HepG2 (cell line): Measurements from ENCODE around the gene METTL5. TPM values are rescaled to one million over a fixed set of nuclear protein-coding genes. Genes with fewer than 3 reads are reported as not detected.

Experiments used
- ATAC-seq: fragments of 200-7000 bp; cut with Tn5 transposase; 3 replicates; pipeline ENCODE4 v1.9.1; 2020; ENCODE audit warnings: mild to moderate bottlenecking, moderate library complexity
- BruUV-seq: library from RNA; stranded (reverse); fragments of 400-500 nt; replicated peaks from 2 replicates; lab custom pipeline; 2021; lab: Mats Ljungman, UMichigan
- CTCF ChIA-PET: fragments of 300-600 bp; formaldehyde crosslinking; extraction: SDS; loops from one replicate; lab custom pipeline; 2021; ENCODE audit warnings: low total read pairs, inconsistent platforms, low intra/inter-chr PET ratio; lab: Yijun Ruan, JAX
- POLR2A ChIA-PET: fragments of 350-600 bp; sonication (Branson Sonifier 250); formaldehyde crosslinking; loops from one replicate; lab custom pipeline; 2020; ENCODE audit warnings: antibody characterized with exemption, inconsistent platforms; lab: Yijun Ruan, JAX
- DNase-seq: peaks from one replicate; pipeline ENCODE4 v3.0.0-alpha.2; 2015; ENCODE audit warnings: low spot score
- FAIRE-seq: peaks from 3 replicates; lab custom pipeline; 2011; peaks lifted over from hg19 to GRCh38; lab: Jason Lieb, UNC
- H2AFZ ChIP-seq: one replicate; pipeline ENCODE4 v1.6.1; 2011; ENCODE audit warnings: low read length, inconsistent platforms
- H3K27ac ChIP-seq: fragments of 300-600 bp; 3 replicates; pipeline ENCODE4 v1.8.0; 2011; ENCODE audit warnings: mixed run types, mild to moderate bottlenecking, mixed read lengths, low read length, inconsistent platforms; ENCODE audit not compliant: insufficient read depth; ENCODE audit errors: extremely low read length
- H3K27me3 ChIP-seq, 2 experiments: fragments of 200-600 bp in 1 of 2; 2 replicates in 1 of 2; 3 replicates in 1 of 2; pipeline versions ENCODE4 v1.6.0 to v1.8.0; 2011; ENCODE audit warnings: low read length in 2 of 2, mild to moderate bottlenecking in 2 of 2, moderate library complexity in 2 of 2, inconsistent platforms in 1 of 2; ENCODE audit not compliant: insufficient read depth in 2 of 2, control insufficient read depth in 1 of 2
- H3K36me3 ChIP-seq, 2 experiments: fragments of 200-600 bp in 1 of 2; replicated peaks in 1 of 2; 2 replicates in 1 of 2; 3 replicates in 1 of 2; pipeline versions ENCODE4 v1.5.1 to v1.8.0; 2011; ENCODE audit warnings: low read length in 2 of 2, inconsistent platforms in 1 of 2; ENCODE audit not compliant: insufficient read depth in 2 of 2, control insufficient read depth in 1 of 2
- H3K4me1 ChIP-seq: 2 replicates; pipeline ENCODE4 v1.5.1; 2012; ENCODE audit warnings: low read length, inconsistent platforms; ENCODE audit not compliant: insufficient read depth
- H3K4me2 ChIP-seq: 2 replicates; pipeline ENCODE4 v1.6.0; 2011; ENCODE audit warnings: low read depth, low read length, inconsistent platforms
- H3K4me3 ChIP-seq, 3 experiments: fragments of 200-600 bp in 1 of 3; sonication (generic), shearing (Covaris generic) in 1 of 3; replicated peaks in 1 of 3; 2 replicates each; pipeline ENCODE4 v1.5.1; 2011 to 2016; ENCODE audit warnings: low read length in 3 of 3, inconsistent platforms in 2 of 3, low read depth in 2 of 3, mild to moderate bottlenecking in 2 of 3, control low read depth in 1 of 3, mixed read lengths in 1 of 3; ENCODE audit not compliant: insufficient read depth in 1 of 3
- H3K79me2 ChIP-seq: one replicate; pipeline ENCODE4 v1.6.1; 2011; ENCODE audit warnings: low read length, inconsistent platforms; ENCODE audit not compliant: insufficient read depth
- H3K9ac ChIP-seq: 2 replicates; pipeline ENCODE4 v1.6.0; 2011; ENCODE audit warnings: mild to moderate bottlenecking, low read depth, low read length, inconsistent platforms; ENCODE audit not compliant: insufficient read depth
- H3K9me3 ChIP-seq: 2 replicates; pipeline ENCODE4 v1.5.1; 2012; ENCODE audit warnings: mild to moderate bottlenecking, low read length
- H4K20me1 ChIP-seq: 2 replicates; pipeline ENCODE4 v1.6.0; 2011; ENCODE audit warnings: inconsistent platforms, mild to moderate bottlenecking, low read length, moderate library complexity; ENCODE audit not compliant: insufficient read depth
- CEBPG ChIP-seq: IDR thresholded peaks from 2 replicates; pipeline ENCODE4 v1.6.1; 2016
- EP300 ChIP-seq, 3 experiments: sonication (generic) in 1 of 3; formaldehyde crosslinking in 1 of 3; IDR thresholded peaks; 2 replicates each; pipeline versions ENCODE4 v1.5.1 to v1.6.1; 2011 to 2020; ENCODE audit warnings: low read depth in 2 of 3, low read length in 2 of 3, borderline replicate concordance in 1 of 3, improper control_type of control experiment in 1 of 3, mild to moderate bottlenecking in 1 of 3, missing genetic modification reagents in 1 of 3, moderate library complexity in 1 of 3
- FOSL2 ChIP-seq: sonication (generic); formaldehyde crosslinking; IDR thresholded peaks from 2 replicates; pipeline ENCODE4 v1.4.0; 2020; ENCODE audit warnings: missing genetic modification reagents
- ZMYM4 ChIP-seq: sonication (generic); formaldehyde crosslinking; IDR thresholded peaks from 2 replicates; pipeline ENCODE4 v1.8.1; 2023; ENCODE audit warnings: mild to moderate bottlenecking, missing genetic modification reagents
- WGBS: methylation state at CpG from one replicate; pipeline ENCODE4 v1.1.6; 2017; ENCODE audit warnings: low lambda C conversion rate; 5-methylcytosine and 5-hydroxymethylcytosine counted together
- in situ Hi-C: cut with HindIII; loops from 2 replicates; pipeline ENCODE4 v1.10.0; 2017; ENCODE audit warnings: low pct_unique_long_range_greater_than_20kb; ENCODE audit not compliant: extremely low pct_ligation_motif_present
- intact Hi-C: fragments of 100-400 bp; cut with micrococcal nuclease; formaldehyde crosslinking; loops from one replicate; pipeline ENCODE4 v1.10.0; 2022; ENCODE audit not compliant: unreplicated experiment
- polyA plus RNA-seq, 8 experiments: library from polyadenylated mRNA; depleted of rRNA in 3 of 8; stranded (reverse) in 7 of 8; unstranded in 1 of 8; fragments of >200 nt; fragmentation: Illumina TruSeq in 4 of 8; extraction: Trizol in 4 of 8; gene quantifications; 2 replicates each; pipeline versions ENCODE4 v1.2.1 to v1.2.3, GENCODE V29; 2011 to 2016; ENCODE audit warnings: low read depth in 4 of 8, missing spikeins in 1 of 8, mixed read lengths in 1 of 8; ENCODE audit not compliant: insufficient read depth in 1 of 8
- total RNA-seq, 5 experiments: library from RNA; depleted of rRNA; stranded (reverse); fragments of >200 nt; fragmentation: Illumina TruSeq; extraction: Trizol; gene quantifications; 2 replicates each; pipeline ENCODE4 v1.2.3, GENCODE V29; 2016; ENCODE audit warnings: low read depth in 1 of 5
- TF ChIP-seq, protein P1 (sequence below): sonication (generic); formaldehyde crosslinking; IDR thresholded peaks from 2 replicates; pipeline ENCODE4 v1.8.1; 2023; ENCODE audit warnings: mild to moderate bottlenecking, moderate library complexity, missing genetic modification reagents
- TF ChIP-seq, protein P2 (sequence below), 2 experiments: sonication (generic) in 1 of 2; formaldehyde crosslinking in 1 of 2; IDR thresholded peaks; 2 replicates each; pipeline versions ENCODE4 v1.4.0 to v1.6.1; 2018 to 2020; ENCODE audit warnings: missing genetic modification reagents in 2 of 2, borderline replicate concordance in 1 of 2, low read depth in 1 of 2, mild to moderate bottlenecking in 1 of 2, missing biosample characterization in 1 of 2
- TF ChIP-seq, protein P3 (sequence below): sonication (generic); formaldehyde crosslinking; IDR thresholded peaks from 2 replicates; pipeline ENCODE4 v1.4.0; 2020; ENCODE audit warnings: missing genetic modification reagents, borderline replicate concordance
- TF ChIP-seq, protein P4 (sequence below): sonication (generic); formaldehyde crosslinking; IDR thresholded peaks from 2 replicates; pipeline ENCODE4 v1.4.0; 2020; ENCODE audit warnings: missing genetic modification reagents
- TF ChIP-seq, protein P5 (sequence below): sonication (generic); formaldehyde crosslinking; IDR thresholded peaks from 2 replicates; pipeline ENCODE4 v1.4.0; 2020; ENCODE audit warnings: missing genetic modification reagents
- TF ChIP-seq, protein P6 (sequence below): sonication (generic); formaldehyde crosslinking; IDR thresholded peaks from 2 replicates; pipeline ENCODE4 v1.9.0; 2021; ENCODE audit warnings: missing genetic modification reagents, borderline replicate concordance

The METTL5 gene
- total and polyA plus RNA-seq, 2 of the 13 experiments (the other 11 are each of a cell fraction or from before 2014, with no cell fraction given): 50.7 to 95.1 TPM

DNA sequence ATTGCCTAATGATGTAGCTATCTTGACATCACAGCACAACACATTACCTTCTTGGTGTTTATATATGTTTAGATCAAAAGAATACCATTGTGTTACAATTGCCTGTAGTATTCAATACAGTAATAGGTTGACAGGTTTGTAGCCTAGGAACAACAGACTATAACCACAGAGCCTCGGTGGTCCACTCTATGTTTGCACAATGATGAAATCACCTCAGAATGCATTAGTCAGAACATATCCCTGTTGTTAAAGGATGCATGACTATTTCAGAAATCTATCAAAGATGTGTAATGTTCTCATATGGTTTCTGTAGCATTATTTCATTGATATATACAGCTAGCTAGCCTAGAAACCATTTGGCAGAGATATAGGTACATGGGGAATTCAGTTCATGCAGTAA is 8.9 kb downstream of the METTL5 start (continued):
- TF ChIP-seq FOSL2 (peak; percentile 47; the same call in 1 of the 2 replicates), EP300 (IDR thresholded peaks at IDR 0.05; ENCODE audit: low read depth in 2 of 2, low read length in 2 of 2) (peak in 1 of 2 experiments; percentile 13; a peak in 1 of 4 replicates), EP300 (CRISPR knock-in tag; IDR thresholded peaks at IDR 0.05; ENCODE audit: borderline replicate concordance) (no peak)
- TF ChIP-seq, all 625 proteins: peak for 9

DNA sequence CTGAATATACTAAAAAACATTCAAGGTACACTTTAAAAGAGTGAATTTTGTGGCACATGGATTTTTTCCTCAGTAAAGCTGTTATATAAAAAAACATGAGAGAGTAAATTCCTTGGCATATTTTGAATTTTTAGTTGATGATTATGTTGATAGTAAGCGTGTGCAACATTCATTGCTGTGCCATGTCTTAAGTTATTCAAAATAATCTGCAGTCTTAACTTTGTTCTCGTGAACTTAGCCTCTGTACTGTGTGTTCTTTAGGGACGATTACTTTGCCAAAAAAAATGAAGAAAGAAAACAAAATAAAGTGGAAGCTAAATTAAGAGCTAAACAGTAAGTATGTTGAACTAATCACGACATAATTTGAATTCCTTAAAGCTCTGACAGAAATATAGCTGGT is 16.5 kb downstream of the METTL5 start:
- ChIA-PET POLR2A (interaction anchor here (0.6 to 1.1 kb wide), 2 partner anchors 10 to 17 kb away, joined by 3 to 4 read pairs; partner anchors contain the start of gene SSB), CTCF (no interaction called here)
- FAIRE-seq (no peak), ATAC-seq (no peak), DNase-seq (no peak)
- Histone ChIP-seq H3K9ac (no peak overlapping the region), H3K4me3 (no peak overlapping the region), H3K27ac (no peak overlapping the region), H3K4me2 (no peak overlapping the region), H3K4me1 (peaks cover 10% of the 10 kb centered on the region), H3K79me2 (peaks cover 10% of the 10 kb centered on the region), H2AFZ (no peak overlapping the region), H3K9me3 (no peaks in the 10 kb centered on the region), H4K20me1 (peaks cover 7% of the 10 kb centered on the region; the same call in 1 of the 2 replicates), H3K36me3 (peaks cover 22 to 78% of the 10 kb centered on the region in 2 experiments), H3K27me3 (no peaks in the 10 kb centered on the region)
- intact Hi-C loops: no loop called here
- 96% methylated on average over 4 of the region's 4 CpGs for WGBS
- no TSS peak for BruUV-seq
- in situ Hi-C loops: no loop called here
- TF ChIP-seq, protein P1, sequence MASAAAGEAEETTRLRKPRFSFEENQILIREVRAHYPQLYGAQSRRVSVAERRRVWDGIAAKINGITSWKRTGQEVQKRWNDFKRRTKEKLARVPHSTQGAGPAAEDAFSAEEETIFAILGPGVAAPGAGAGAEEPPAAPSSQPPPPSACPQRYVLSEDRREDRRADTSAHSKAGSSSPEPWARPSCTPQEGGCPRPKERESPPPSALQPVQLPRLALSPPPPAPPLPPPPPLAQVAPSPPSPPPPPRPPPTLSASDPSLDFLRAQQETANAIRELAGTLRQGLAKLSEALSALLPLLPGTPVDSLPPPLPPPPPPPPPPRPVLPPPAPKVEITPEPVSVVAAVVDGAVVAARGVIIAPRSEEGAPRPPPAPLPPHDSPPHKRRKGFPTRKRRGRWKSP: no peak
- TF ChIP-seq CEBPG (CRISPR knock-in tag) (no peak), ZMYM4 (CRISPR knock-in tag) (no peak)
- TF ChIP-seq, protein P2, sequence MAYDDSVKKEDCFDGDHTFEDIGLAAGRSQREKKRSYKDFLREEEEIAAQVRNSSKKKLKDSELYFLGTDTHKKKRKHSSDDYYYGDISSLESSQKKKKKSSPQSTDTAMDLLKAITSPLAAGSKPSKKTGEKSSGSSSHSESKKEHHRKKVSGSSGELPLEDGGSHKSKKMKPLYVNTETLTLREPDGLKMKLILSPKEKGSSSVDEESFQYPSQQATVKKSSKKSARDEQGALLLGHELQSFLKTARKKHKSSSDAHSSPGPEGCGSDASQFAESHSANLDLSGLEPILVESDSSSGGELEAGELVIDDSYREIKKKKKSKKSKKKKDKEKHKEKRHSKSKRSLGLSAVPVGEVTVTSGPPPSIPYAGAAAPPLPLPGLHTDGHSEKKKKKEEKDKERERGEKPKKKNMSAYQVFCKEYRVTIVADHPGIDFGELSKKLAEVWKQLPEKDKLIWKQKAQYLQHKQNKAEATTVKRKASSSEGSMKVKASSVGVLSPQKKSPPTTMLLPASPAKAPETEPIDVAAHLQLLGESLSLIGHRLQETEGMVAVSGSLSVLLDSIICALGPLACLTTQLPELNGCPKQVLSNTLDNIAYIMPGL (CRISPR knock-in tag; IDR thresholded peaks at IDR 0.05; ENCODE audit: borderline replicate concordance in 1 of 2, low read depth in 1 of 2): no peak
- TF ChIP-seq, protein P3, sequence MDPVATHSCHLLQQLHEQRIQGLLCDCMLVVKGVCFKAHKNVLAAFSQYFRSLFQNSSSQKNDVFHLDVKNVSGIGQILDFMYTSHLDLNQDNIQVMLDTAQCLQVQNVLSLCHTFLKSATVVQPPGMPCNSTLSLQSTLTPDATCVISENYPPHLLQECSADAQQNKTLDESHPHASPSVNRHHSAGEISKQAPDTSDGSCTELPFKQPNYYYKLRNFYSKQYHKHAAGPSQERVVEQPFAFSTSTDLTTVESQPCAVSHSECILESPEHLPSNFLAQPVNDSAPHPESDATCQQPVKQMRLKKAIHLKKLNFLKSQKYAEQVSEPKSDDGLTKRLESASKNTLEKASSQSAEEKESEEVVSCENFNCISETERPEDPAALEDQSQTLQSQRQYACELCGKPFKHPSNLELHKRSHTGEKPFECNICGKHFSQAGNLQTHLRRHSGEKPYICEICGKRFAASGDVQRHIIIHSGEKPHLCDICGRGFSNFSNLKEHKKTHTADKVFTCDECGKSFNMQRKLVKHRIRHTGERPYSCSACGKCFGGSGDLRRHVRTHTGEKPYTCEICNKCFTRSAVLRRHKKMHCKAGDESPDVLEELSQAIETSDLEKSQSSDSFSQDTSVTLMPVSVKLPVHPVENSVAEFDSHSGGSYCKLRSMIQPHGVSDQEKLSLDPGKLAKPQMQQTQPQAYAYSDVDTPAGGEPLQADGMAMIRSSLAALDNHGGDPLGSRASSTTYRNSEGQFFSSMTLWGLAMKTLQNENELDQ (CRISPR knock-in tag): no peak
- TF ChIP-seq, protein P4, sequence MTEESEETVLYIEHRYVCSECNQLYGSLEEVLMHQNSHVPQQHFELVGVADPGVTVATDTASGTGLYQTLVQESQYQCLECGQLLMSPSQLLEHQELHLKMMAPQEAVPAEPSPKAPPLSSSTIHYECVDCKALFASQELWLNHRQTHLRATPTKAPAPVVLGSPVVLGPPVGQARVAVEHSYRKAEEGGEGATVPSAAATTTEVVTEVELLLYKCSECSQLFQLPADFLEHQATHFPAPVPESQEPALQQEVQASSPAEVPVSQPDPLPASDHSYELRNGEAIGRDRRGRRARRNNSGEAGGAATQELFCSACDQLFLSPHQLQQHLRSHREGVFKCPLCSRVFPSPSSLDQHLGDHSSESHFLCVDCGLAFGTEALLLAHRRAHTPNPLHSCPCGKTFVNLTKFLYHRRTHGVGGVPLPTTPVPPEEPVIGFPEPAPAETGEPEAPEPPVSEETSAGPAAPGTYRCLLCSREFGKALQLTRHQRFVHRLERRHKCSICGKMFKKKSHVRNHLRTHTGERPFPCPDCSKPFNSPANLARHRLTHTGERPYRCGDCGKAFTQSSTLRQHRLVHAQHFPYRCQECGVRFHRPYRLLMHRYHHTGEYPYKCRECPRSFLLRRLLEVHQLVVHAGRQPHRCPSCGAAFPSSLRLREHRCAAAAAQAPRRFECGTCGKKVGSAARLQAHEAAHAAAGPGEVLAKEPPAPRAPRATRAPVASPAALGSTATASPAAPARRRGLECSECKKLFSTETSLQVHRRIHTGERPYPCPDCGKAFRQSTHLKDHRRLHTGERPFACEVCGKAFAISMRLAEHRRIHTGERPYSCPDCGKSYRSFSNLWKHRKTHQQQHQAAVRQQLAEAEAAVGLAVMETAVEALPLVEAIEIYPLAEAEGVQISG: no peak
- TF ChIP-seq, protein P5, sequence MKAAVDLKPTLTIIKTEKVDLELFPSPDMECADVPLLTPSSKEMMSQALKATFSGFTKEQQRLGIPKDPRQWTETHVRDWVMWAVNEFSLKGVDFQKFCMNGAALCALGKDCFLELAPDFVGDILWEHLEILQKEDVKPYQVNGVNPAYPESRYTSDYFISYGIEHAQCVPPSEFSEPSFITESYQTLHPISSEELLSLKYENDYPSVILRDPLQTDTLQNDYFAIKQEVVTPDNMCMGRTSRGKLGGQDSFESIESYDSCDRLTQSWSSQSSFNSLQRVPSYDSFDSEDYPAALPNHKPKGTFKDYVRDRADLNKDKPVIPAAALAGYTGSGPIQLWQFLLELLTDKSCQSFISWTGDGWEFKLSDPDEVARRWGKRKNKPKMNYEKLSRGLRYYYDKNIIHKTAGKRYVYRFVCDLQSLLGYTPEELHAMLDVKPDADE: no peak
- TF ChIP-seq, protein P6, sequence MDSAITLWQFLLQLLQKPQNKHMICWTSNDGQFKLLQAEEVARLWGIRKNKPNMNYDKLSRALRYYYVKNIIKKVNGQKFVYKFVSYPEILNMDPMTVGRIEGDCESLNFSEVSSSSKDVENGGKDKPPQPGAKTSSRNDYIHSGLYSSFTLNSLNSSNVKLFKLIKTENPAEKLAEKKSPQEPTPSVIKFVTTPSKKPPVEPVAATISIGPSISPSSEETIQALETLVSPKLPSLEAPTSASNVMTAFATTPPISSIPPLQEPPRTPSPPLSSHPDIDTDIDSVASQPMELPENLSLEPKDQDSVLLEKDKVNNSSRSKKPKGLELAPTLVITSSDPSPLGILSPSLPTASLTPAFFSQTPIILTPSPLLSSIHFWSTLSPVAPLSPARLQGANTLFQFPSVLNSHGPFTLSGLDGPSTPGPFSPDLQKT (CRISPR knock-in tag): no peak
